Measurements from ENCODE around the gene RUNX2.

The RUNX2 gene

DNA sequence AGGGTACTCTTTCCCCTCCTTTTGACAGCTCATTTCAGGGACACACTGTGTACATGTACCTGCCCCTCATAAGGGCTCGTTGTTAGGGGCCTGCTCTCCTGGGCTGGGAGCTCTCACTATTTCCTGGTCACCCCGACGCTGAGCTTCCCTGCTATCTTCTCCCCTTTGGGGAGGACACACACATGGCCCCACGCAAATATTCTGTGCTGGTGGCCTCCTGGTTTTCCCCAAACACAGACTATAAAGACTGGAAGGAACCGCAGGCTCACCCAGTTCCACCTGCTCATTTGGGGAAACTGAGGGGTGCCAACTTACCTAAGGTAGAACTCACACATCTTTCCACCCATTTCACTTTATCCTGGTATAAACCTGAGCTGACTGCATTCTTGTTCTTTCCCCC, 351.0 kb downstream of the RUNX2 start:
- Mint-ChIP-seq H3K27ac (peak overlapping the region in 1 of 2 donors; percentile 83), H3K27me3 (no peaks in the 10 kb centered on the region)
- no peak for DNase-seq

DNA sequence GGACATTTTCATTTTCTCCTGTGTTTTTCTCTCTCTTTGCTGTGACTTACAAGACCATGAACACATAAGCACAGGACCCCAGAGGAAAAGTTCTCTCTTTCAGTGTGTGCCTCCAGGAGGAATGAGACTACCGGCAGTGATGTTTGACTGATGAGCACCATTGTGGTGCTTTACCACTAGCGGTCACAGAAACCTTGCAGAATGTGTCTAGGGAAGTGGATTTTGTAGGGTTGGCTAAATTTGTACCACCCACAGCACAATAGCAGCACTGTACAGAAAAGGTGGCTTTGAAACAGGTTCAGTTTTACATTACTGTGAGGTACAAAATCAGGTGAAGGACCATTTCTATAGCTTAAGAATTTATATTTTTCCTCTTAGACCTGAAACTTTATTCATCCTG, 351.5 kb downstream of the RUNX2 start:
- H3K9me3 Mint-ChIP-seq, result peaks cover 0 to 4% of the 10 kb centered on the region in 2 donors
- ATAC-seq (replicated peaks) (no peak), DNase-seq (no peak)
- no peaks in the 10 kb centered on the region for H3K27me3 Mint-ChIP-seq
- H3K4me3 Mint-ChIP-seq, result no peak overlapping the region
- no peak overlapping the region for H3K27ac Mint-ChIP-seq
- H3K4me1 Mint-ChIP-seq (ENCODE audit: low read depth in 2 of 2), result peaks cover 20% of the 10 kb centered on the region in 2 donors
- H3K36me3 Mint-ChIP-seq (ENCODE audit: insufficient read depth), result no peaks in the 10 kb centered on the region

More for the DNA sequence above, 351.0 kb downstream of the RUNX2 start:
- peaks cover 0 to 4% of the 10 kb centered on the region in 2 donors for H3K9me3 Mint-ChIP-seq
- no peaks in the 10 kb centered on the region for H3K36me3 Mint-ChIP-seq (ENCODE audit: insufficient read depth)
- H3K4me1 Mint-ChIP-seq (ENCODE audit: low read depth in 2 of 2), result peaks cover 20% of the 10 kb centered on the region in 2 donors
- ATAC-seq (replicated peaks), result no peak
- no peak overlapping the region for H3K4me3 Mint-ChIP-seq

DNA sequence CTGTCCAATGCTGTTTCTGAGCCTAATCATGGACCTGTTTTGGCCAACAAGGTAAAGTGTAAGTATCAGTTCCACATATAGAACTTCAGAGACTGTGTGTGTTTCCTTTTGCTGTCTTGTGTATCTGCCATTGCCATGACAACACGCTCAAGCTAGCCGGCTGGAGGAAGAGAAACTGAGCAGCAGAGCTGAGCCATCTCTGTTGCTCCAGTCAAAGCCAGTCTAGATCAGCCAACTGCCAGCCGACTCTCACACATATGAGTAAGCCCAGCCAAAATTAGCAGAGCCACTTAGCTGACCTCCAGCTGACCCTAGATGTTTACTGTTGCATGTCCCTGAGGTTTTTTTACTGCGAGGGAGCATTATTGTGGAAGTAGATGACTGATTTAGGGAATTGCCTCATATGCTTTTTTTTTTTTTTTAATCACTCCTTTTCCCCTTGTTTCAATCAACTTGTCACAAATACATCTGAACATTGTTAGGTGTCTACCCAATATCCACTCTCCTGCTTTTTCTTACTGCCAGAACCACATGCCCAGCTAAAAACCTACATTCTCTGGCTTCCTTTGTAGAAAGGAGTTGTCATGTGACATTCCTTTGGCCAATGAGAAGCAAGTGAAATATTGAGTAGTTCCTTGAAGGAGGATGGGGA, 353.9 kb downstream of the RUNX2 start:
- peak; percentile 62 for ATAC-seq (replicated peaks)
- H3K4me3 Mint-ChIP-seq, result no peak overlapping the region
- H3K9me3 Mint-ChIP-seq, result peaks cover 0 to 4% of the 10 kb centered on the region in 2 donors
- no peaks in the 10 kb centered on the region for H3K36me3 Mint-ChIP-seq (ENCODE audit: insufficient read depth)
- peak; percentile 9 to 19 (median 13) for DNase-seq
- peaks cover 16% of the 10 kb centered on the region in 2 donors for H3K4me1 Mint-ChIP-seq (ENCODE audit: low read depth in 2 of 2)
- peak overlapping the region in 1 of 2 donors; percentile 53 for H3K27ac Mint-ChIP-seq
- peaks cover 5 to 13% of the 10 kb centered on the region in 2 donors for H3K27me3 Mint-ChIP-seq

DNA sequence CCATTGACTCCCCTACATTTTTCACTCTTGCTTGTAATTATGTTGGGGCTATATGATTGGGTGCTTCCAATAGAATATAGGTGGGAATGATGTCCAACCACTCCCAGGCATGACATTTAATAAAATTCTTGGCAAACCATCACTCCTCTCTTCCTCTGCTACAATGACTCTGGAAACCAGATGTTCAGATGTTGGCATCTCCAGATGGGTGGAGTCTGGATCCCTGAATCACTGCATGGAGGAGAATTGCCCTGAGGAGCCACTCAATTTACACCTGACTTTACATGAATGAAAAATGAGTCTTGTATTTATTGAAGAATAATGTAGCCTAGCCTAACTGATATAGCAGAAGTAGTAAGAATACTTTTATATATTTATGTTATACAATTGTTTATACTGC, 356.3 kb downstream of the RUNX2 start:
- Mint-ChIP-seq H3K4me3 (no peak overlapping the region), H3K36me3 (ENCODE audit: insufficient read depth) (no peaks in the 10 kb centered on the region), H3K27me3 (peaks cover 9 to 18% of the 10 kb centered on the region in 2 donors), H3K4me1 (ENCODE audit: low read depth in 2 of 2) (peaks cover 2 to 4% of the 10 kb centered on the region in 2 donors), H3K27ac (no peak overlapping the region), H3K9me3 (peaks cover 0 to 4% of the 10 kb centered on the region in 2 donors)
- DNase-seq (no peak), ATAC-seq (replicated peaks) (no peak)

DNA sequence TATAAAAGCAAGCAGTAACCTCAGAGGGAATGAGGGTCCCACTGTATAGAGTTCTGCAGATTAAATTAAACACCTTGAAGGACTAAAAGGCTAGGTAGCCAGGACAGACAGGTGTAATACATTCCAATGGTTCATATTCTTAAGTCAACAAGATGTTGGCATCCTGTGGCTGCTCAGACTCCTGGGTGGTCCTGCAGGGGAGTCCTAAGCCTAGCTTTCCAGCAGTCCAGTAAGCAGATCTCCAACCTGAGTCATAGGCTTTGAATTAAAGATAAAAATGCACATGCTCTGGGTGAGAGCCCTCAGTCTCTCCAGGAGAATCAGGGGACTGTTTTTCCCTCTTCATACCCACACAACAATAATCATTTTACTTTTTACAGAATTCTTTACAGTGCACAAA, 356.9 kb downstream of the RUNX2 start:
- H3K36me3 Mint-ChIP-seq (ENCODE audit: insufficient read depth), result no peaks in the 10 kb centered on the region
- no peak overlapping the region for H3K4me3 Mint-ChIP-seq
- H3K9me3 Mint-ChIP-seq, result peaks cover 0 to 4% of the 10 kb centered on the region in 2 donors
- H3K27ac Mint-ChIP-seq, result no peak overlapping the region
- H3K27me3 Mint-ChIP-seq, result peaks cover 9 to 18% of the 10 kb centered on the region in 2 donors
- no peak for ATAC-seq (replicated peaks)
- DNase-seq, result no peak
- H3K4me1 Mint-ChIP-seq (ENCODE audit: low read depth in 2 of 2), result peaks cover 2 to 4% of the 10 kb centered on the region in 2 donors

DNA sequence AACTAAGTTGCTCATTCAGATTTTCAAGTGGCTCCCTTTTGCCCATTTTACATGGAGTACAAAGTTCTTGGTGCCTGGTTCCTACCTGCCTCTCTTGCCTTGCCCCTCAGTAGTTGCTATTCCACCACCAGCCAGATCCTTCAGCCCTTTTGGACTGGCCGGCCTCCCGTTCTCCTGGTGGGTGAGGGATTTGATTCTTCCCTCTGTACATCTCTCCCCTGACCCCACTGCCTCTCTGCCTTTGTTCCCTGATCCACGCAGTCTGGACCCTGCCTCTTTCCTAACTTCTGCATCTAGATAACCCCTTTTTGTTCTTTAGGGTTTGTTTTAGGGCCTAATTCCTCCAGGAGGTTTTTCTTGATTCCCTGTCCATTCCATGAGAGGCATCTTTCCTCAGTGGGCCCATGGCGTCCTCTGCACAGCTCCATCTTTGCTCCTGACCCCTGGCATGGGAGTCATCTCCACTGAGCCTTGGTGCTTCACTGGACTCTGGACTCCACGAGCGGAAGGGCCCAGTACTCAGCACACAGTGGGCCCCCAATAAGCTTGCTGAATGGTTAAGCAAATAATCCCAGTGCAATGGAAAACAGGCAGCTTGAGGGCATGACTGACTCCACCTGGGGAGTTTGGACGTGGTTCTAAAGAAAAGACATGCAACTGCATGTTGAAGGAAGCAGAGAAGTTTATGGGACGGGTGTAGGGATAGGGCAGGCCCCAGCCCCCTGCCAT, 358.9 kb downstream of the RUNX2 start:
- H3K27me3 Mint-ChIP-seq, result peaks cover 9 to 18% of the 10 kb centered on the region in 2 donors
- peaks cover 0 to 1% of the 10 kb centered on the region in 2 donors for H3K9me3 Mint-ChIP-seq
- DNase-seq, result no peak
- no peak overlapping the region for H3K27ac Mint-ChIP-seq
- H3K4me3 Mint-ChIP-seq, result no peak overlapping the region
- no peaks in the 10 kb centered on the region for H3K36me3 Mint-ChIP-seq (ENCODE audit: insufficient read depth)
- ATAC-seq (replicated peaks), result no peak
- H3K4me1 Mint-ChIP-seq (ENCODE audit: low read depth in 2 of 2), result no peaks in the 10 kb centered on the region

DNA sequence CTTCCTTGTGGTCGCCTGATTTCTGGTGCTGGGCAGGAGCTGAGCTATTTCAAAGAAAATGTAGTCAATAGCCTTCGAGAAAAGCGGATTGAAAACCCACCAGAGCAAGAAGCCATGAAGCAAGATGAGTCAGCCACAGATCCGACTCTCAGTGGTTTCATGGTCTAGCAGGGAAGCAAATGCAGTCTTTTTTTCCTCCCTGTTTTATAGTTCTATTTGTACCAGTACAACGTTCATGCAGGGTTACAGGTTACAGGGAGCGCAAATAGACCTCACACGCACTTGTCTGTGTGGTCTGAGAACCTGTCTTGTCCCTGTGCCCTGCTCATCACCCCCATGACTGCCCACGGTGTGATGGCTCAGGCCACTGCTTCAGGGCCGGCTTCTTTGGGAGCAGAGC, 359.4 kb downstream of the RUNX2 start:
- Mint-ChIP-seq H3K27ac (no peak overlapping the region), H3K9me3 (no peaks in the 10 kb centered on the region), H3K36me3 (ENCODE audit: insufficient read depth) (no peaks in the 10 kb centered on the region), H3K4me1 (ENCODE audit: low read depth in 2 of 2) (no peaks in the 10 kb centered on the region), H3K4me3 (no peak overlapping the region), H3K27me3 (peaks cover 9 to 18% of the 10 kb centered on the region in 2 donors)
- ATAC-seq (replicated peaks), result no peak
- no peak for DNase-seq

DNA sequence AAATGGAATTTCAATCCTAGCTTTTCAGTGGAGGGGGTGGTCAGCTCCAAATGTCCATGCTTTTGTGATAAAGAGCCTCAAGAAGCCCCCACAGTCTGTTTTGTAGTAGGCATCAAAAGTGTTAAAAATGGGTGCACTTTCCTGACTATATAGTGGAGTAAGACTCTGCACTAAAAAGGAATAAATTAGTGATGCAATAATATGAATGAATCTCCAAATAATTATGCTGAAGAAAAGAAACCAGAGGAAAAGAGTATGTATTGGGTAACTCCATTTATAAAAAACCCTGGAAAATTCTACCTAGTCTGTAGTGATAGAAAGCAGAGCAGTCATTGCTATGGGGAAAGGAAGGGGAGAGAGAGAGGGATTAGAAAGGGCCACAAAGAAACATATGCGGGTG, 360.1 kb downstream of the RUNX2 start:
- ATAC-seq (replicated peaks) (no peak), DNase-seq (no peak)
- peaks cover 9 to 18% of the 10 kb centered on the region in 2 donors for H3K27me3 Mint-ChIP-seq
- no peak overlapping the region for H3K27ac Mint-ChIP-seq
- H3K4me1 Mint-ChIP-seq (ENCODE audit: low read depth in 2 of 2), result no peaks in the 10 kb centered on the region
- H3K4me3 Mint-ChIP-seq, result no peak overlapping the region
- no peaks in the 10 kb centered on the region for H3K36me3 Mint-ChIP-seq (ENCODE audit: insufficient read depth)
- H3K9me3 Mint-ChIP-seq, result no peaks in the 10 kb centered on the region

DNA sequence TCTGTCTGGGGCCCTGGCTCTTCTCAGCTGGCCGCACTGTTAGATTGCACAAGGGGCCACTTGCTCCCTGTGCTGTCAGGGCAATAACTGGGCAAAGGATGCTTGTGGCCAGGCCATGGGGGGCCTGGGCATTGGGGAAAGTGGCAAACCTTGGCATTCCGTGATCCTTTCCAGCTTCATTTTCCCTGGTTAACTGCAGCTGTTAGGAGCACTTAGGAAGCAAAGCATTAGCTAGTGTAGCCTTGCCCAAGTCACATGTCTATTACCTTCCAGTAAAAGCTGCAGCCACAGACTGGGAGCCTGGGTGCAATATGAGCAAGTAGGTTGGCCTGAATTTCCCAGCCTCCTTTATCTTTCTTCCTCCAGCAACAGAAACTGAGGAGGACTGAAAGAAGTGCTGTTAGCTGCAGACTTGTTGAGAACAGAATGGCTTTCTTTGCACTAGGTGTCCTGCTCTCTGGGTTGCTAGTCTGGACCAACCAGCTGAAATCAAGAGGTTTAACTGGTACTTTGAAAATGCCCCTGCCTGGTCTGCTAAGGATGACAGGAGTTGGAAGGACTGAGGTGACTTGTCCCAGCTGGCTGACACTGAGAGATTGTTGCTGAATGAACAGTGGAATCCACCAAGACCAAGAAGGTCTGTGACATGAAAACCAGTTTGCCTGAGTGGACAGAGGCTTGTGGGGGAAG, 361.9 kb downstream of the RUNX2 start:
- Mint-ChIP-seq H3K36me3 (ENCODE audit: insufficient read depth) (no peaks in the 10 kb centered on the region), H3K4me3 (no peak overlapping the region), H3K9me3 (no peaks in the 10 kb centered on the region), H3K27me3 (peaks cover 9 to 18% of the 10 kb centered on the region in 2 donors), H3K4me1 (ENCODE audit: low read depth in 2 of 2) (no peaks in the 10 kb centered on the region), H3K27ac (peak overlapping the region in 1 of 2 donors; percentile 77)
- ATAC-seq (replicated peaks), result no peak
- DNase-seq, result no peak

DNA sequence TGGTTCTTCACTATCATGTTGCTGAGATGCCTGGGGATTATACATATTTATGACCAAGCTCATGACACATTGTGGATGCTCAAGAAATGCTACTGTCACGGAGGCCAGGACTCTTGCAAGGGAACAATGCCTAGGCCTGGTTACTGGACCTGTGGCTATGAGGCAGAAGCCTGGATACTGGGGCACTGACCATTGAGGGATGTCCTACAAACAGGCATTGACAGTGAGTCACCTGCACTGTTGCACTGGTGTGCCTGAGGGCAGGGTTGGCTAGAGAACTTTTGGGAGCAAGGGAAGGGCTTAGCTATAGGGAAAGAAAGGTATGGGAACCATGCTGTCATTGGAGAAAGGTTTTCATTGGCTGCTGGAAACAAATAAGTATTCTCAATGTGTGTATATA, 362.7 kb downstream of the RUNX2 start:
- Mint-ChIP-seq H3K27me3 (peaks cover 9 to 15% of the 10 kb centered on the region in 2 donors), H3K36me3 (ENCODE audit: insufficient read depth) (no peaks in the 10 kb centered on the region), H3K27ac (no peak overlapping the region), H3K9me3 (no peaks in the 10 kb centered on the region), H3K4me1 (ENCODE audit: low read depth in 2 of 2) (no peaks in the 10 kb centered on the region), H3K4me3 (no peak overlapping the region)
- ATAC-seq (replicated peaks) (no peak), DNase-seq (no peak)

DNA sequence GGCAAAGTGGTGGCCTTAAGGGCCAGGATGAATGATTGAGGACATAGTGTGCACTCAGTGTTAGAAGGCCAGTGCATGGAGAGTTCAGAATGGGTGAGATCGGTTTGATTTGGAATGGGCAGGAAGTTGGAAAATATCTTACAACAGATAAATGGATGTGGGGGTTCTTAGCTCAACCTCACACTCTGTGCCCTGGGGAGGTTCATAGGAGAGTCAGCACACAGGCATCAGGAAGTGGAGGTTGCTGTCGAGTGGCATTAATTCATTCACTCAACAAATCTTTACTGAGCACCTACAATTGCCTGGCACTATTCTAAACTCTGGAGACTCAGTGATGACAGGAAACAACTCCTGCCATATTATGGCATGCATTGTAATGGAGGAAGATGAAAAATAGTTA, 363.3 kb downstream of the RUNX2 start:
- no peaks in the 10 kb centered on the region for H3K4me1 Mint-ChIP-seq (ENCODE audit: low read depth in 2 of 2)

DNA sequence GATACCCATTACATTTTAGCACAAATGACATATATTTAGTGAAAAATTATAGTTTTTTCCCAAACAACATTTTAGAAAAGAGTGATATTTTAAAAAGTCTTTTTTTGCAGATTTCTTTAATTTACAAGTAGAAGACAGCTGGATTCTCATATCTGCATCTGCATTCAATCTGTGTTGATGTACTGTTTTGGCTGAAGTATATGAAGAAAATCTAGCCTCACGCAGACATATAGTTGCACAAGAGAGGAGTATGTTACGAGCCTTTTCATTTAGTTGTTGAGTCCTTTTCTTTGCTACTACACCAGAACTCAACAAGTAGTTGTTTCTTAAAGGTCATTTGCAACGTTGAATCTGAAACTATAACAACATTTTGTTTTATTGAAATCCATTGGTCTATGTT, 363.9 kb downstream of the RUNX2 start:
- no peak for DNase-seq
- Mint-ChIP-seq H3K4me1 (ENCODE audit: low read depth in 2 of 2) (peaks cover 0 to 2% of the 10 kb centered on the region in 2 donors), H3K27me3 (peaks cover 4 to 5% of the 10 kb centered on the region in 2 donors), H3K36me3 (ENCODE audit: insufficient read depth) (no peaks in the 10 kb centered on the region), H3K4me3 (no peak overlapping the region), H3K27ac (no peak overlapping the region), H3K9me3 (no peaks in the 10 kb centered on the region)
- ATAC-seq (replicated peaks), result no peak

More for the DNA sequence above, 363.3 kb downstream of the RUNX2 start:
- peaks cover 9 to 10% of the 10 kb centered on the region in 2 donors for H3K27me3 Mint-ChIP-seq
- no peaks in the 10 kb centered on the region for H3K36me3 Mint-ChIP-seq (ENCODE audit: insufficient read depth)
- no peak for ATAC-seq (replicated peaks)
- H3K4me3 Mint-ChIP-seq, result no peak overlapping the region
- H3K27ac Mint-ChIP-seq, result no peak overlapping the region
- no peaks in the 10 kb centered on the region for H3K9me3 Mint-ChIP-seq
- no peak for DNase-seq

DNA sequence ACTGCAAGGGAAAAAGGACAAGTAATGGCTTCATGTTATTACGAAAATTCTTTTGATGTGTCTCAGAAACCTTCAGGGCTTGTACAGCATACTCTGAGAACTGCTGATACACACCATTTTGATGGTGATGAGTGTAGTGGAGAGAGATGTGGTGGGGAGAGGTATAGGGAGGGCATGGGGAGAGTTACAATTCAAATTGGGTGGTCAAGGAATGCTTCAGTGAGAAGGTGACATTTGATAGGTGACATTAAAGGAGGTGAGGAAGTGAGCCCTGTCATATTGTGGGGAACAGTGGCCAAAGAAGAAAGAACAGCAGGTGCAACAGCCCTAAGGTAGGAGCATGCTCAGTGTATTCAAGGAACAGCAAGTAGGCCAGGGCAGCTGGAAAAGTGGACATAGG, 368.6 kb downstream of the RUNX2 start:
- DNase-seq, result no peak
- H3K27ac Mint-ChIP-seq, result peak overlapping the region in 1 of 2 donors; percentile 13
- no peaks in the 10 kb centered on the region for H3K27me3 Mint-ChIP-seq
- no peak for ATAC-seq (replicated peaks)
- no peak overlapping the region for H3K4me3 Mint-ChIP-seq
- H3K9me3 Mint-ChIP-seq, result no peaks in the 10 kb centered on the region
- H3K36me3 Mint-ChIP-seq (ENCODE audit: insufficient read depth), result no peaks in the 10 kb centered on the region
- peaks cover 0 to 4% of the 10 kb centered on the region in 2 donors for H3K4me1 Mint-ChIP-seq (ENCODE audit: low read depth in 2 of 2)

Data from effector memory CD8-positive, alpha-beta T cell (primary cell).